Stimulated activated CD4-positive, alpha-beta T cell treated with anti-CD3 and anti-CD28 coated beads, Interleukin-15, amount 100 ng/mL, for 24 hours (primary cell): ENCODE data around the gene IGSF8.
"Not testable (repeated sequence)": the region's sequence is repeated elsewhere in the genome, so short reads cannot be mapped to it uniquely, and the experiment has no call there.

Experiments
- DNase-seq: peaks from one replicate; pipeline ENCODE4 v3.0.0-alpha.2; 2020

IGSF8 gene

DNA sequence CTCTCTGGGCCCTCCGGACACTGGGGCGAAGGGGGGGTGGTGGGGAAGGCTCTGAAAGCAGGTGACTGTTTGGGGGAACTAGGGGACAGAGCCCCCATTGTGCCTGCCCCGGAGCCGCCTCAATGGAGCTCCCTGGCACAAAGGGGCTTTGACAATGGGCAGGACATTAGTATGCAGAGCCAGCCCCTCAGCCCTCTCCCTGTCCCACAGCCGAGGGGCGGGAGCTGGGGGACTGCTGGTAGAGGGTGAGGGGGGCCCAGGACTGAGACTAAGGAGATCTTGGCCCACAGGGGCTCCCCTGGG lies 36.2 kb downstream of the IGSF8 start:
- DNase-seq, result no peak

DNA sequence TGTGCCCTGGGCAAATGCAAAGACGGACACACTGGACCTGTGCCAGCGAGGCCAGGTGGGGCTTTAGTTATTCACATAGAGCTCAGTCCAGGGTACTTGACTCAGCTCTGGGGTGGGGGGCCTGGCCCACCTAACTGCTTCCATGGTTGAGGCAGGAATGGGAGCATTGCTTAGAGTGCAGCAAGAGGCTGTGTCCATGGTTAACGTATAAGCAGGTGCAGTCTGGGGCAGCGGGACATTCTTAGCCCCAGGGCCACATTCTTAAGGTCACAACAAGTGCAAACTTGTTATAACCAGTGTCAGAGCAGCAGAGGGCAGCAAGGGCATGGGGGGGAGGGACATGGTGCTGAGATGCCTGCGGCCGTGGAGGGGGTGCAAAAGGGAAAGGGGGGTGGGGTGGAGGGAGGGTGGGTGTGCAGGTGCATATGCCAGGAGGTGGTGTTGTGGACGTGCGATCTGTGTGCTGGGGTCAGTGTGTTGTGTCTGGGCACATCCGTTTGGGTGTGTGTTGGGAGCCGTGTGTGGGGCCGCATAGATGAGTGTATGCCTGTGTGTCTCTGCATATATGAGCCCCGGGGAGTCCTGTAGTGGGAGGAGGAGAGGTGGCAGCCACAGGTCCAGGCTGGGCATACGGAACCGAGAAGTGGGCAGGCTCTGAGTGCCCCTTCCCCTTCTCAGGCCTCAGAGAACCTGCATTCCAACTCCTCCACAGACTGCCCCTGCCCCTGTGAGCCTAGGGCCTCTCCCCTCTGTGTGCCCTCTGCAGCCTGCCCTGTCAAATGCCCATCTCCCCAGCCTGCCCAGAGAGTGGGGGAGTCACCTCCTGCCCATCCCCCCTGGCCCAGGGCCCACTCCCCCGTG lies 36.8 kb downstream of the IGSF8 start:
- DNase-seq, result no peak

DNA sequence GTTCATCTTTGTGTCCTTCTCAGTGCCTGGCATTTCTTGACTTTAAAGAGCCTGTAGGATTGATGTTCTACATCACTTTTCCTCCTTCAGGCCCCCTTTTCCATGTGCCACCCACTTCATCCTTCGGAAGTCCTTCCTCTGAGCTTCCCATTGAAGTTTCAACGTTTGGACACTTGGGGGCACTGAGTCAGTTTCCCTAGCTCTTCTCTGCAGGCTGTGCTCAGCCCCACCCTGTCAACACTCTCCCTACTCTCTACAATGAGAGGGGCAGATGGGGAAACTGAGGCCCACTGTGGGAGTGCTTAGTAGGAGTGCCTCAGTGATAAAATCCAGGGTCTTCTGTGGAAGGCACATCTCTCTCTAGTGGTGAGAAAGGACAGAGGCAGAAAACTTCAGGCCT lies 40.3 kb downstream of the IGSF8 start:
- no peak for DNase-seq

DNA sequence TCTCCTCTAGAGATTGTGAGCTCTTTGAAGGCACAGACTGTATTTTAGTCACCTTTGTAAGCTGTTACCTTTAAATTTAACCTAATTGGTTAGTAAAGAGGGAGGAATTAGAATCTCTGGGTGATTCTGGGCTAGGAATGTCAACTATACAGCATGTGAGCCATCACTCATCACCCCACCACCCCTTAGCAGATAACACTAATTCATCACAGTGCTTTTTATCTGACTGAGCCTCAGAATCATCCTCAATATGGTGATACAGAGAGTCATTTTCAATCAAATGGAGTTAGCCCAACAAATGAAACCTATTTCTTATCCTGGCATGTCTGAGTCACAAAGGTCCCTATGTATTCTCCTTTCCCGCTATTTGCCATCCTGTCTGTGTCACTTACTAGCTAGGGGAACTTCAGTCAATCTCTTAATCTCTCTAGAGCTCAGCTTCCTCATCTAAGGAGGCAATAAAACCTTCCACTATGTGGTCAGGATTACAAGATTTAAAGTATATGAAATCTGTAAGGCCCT lies 41.7 kb downstream of the IGSF8 start:
- no peak for DNase-seq

DNA sequence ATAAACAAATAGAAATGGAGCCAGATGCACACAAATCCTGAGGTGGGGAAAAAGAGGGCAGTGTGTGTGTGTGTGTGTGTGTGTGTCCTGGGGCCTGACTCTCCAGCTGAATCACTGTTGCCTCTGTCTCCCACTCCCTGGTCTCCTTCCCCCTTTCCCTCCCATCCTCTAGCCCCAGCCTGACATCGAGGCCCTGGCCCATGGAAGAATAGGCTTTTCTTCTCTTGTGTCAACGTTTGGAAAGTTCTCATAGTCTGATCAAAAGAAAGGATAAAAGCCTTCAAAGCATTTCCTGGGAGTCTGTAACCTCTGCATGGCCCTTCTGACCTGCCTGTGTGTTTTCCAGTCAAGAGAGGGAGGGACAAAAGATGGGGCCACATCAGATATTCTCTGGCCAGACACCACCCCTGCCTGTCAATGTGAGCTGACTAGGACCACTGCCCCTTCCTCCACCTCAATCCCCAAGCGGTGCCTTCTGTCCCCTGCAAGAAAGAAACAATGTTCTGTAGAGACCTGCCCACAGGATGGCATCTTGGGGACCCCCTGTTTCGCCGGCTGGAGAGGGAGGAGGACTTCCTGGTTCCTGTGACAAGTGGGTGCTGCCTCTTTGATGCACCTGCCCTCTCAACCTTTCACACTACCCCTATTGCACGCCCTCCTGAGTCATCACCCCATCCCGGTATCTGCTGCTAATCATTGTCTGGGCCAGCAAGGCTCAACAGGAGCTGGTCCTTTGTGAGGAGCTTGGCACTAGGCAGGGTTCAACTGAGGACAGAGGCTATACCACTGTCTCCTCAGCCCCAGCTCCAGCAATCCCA lies 44.7 kb downstream of the IGSF8 start:
- no peak for DNase-seq

DNA sequence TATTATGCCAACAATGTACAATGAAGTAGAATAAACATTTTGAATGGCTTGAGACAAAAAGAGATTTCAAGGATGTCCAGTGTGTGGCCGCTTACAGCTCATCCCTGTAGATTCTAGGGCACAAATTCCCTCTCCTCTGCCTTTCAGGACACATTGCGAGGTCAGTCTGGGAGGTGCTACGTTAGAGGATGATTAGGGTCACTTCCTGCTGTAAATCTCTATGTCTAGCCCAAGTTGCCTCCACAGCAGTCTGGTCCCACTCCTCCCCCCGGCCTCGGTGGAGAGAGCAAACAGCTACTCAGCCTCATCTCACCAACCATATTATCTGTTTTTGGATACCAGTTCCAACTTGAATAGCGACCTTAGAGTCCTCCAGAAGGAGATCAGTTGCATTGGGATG lies 45.5 kb downstream of the IGSF8 start:
- DNase-seq, result no peak

DNA sequence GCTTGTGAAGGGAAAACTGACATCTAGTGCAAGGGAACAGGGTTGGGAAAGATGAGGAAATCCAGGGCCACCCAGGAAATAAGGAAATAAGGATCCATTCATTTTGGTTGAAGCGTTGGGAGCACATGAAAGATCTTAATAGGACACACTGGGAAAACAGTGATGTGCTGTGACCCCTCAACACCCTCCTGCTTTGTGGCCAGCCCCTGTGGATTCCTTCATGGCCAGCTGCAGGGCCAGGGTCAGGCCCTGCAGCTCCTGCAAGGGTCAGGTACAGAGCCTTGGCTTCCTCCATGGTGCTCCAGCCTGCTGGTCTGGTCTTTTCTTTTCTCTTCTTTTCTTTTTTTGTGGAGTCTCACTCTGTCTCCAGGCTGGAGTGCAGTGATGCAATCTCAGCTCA lies 47.8 kb downstream of the IGSF8 start:
- no peak for DNase-seq

DNA sequence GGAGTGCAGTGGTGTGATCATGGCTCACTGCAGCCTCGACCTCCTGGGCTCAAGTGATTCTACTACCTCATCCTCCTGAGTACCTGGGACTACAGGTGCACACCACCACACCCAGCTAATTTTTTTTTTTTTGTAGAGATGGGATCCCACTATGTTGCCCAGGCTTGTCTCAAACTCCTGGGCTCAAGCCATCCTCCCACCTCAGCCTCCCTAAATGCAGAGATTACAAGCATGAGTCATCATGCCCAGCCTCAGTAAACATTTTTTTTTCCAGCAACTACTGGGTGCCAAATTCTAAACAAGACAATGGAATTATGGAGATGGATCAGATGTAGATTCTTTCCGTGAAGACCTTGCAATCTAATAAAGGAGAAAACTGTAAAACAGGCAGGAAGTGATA lies 48.2 kb downstream of the IGSF8 start:
- DNase-seq, result not testable (repeated sequence)

DNA sequence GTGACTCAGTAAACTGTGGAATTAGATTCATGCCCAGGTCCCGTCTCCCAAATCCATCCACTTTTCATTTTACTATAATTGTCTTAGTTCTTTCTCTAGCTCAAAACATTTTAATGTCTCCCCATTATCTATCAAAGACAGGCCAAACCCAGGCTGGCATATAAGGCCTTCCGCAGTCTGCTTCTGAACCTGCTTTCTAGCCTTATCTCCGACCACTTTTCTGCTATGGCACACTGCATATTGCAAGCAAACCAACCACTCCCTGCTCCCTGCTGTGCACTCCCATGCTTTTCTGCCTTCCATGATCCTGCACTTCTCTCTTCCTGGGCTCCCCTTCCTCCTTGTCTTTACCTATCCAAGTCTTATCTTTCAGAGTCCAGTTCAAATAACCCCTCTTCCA lies 49.3 kb downstream of the IGSF8 start:
- DNase-seq, result no peak

DNA sequence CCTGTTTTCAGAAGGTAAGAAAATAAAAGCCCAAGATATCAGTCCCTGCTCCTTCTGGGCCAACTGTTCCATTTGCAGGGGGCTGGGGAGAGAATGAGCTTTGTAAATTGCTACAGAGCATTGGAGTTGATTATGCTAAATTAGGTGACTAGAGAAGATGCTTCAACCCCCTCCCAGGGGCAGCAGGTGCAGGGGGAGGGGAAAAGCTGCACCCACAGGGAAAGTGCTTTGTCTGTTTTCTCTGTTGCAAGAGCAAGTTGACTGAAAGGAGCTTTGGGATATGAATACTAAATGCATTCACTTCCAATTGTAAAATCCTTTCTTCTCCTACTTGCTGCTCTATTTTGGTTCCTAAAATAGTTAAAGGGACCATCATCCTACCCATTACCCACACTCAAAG lies 50.1 kb downstream of the IGSF8 start:
- DNase-seq, result no peak

DNA sequence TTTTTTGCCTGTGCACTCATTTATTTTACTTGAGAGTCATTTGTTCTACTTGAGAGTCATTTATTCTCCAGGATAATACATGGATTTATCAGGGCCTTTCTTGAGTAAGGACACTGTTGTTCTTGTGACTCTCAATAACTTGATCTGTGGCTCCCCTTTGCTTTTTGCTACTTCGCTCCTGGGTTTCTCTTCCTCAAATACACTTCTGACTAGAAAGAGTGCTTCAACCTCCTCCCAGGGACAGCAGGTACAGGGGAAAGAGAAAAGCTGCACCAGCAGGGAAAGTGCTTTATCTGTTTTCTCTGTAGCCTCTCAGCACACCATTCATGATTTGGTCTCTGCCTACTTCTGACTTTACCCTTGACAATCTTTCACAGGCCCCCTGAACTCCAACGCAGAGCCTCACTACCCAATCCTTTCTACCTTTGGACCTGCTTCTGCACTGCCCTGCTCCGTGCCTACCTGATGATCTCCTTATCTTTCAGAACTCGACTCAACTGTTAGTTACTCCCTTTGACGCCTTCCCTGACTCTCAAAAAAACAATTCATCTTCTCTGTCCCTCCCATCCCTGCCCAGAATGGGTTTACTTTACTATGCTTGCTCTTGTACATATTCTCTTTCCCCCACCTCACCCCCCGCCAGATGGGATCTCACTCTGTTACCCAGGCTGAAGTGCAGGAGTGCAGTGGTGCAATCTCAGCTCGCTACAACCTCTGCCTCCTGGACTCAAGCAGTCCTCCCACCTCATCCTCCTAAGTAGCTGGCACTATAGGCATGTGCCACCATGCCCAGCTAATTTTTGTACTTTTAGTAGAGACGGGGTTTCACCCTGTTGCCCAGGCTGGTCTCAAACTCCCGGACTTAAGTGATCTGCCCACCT lies 51.1 kb downstream of the IGSF8 start:
- no peak for DNase-seq

DNA sequence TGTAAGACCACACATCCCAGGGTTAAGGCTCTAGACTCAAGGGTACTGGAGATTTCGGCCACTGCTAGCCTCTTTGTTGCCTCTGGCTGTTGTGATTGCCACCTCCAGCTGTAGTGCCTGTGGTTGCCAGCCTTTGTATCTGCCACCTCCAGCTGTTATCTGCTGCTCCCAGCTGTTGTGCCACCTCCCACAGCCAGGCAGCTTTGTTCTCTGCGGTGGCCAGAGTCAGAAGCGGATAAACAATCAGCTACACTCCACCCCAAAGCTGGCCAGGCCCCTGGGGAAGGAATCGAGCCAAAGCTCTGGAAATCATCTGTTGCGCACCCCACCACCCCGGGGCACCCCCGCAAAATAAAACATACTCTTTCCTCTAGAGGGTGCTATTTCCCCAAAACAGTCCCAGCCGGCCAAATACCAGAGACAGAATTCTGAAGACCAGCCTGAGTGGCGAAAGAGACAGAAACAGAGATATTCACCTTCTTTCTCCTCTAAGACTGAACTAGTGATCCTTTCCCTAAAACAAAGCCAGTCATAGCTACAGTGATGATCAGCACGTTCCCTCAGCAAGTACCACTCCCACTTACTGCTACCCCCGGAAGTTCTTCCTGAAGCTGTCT lies 51.8 kb downstream of the IGSF8 start:
- DNase-seq, result peak; percentile 48

DNA sequence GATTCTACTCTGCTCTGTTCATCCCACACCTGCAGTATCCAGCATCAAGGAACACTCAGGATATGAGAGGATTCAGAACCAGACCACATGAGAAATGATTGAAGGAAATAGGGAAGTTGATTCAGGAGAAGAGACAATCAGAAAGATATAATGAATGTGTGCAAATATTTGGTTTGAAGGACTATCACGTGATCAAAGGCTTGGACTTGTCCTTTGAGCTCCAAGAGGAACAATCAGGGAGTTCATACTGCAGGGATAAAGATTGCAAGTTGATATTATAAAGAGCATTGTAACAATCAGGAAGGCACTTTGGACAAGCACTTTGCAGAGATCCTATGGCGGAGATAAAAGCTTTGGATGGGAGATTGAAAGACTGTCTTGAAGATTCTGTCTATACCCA lies 52.8 kb downstream of the IGSF8 start:
- no peak for DNase-seq

DNA sequence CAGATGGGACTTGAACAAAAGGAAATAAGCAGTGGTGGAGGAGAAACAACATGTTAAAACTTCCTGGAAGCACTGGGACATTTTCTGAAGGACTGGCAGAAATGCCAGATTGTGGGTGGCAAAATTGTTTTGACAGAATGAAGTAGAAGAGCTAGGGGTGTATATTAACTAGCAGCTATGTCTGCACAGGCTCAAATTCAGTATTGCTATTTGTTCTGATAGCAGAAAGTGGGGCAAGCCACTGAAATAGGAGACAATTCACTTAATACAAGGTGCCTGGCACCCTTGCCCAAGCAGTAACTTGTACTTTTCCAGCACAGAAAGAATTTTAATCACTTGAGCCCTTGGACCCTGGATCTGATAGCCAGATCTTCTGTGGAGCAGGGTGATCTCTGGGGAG lies 54.9 kb downstream of the IGSF8 start:
- no peak for DNase-seq
